PC-3 (cell line): ENCODE measurements around the gene CTNS. TPM values are rescaled to one million over a fixed set of nuclear protein-coding genes. Genes with fewer than 3 reads are reported as not detected.

Experiments
- ATAC-seq: fragments of 200-7000 bp; cut with Tn5 transposase; 2 replicates; pipeline ENCODE4 v1.9.1; 2020; ENCODE audit warnings: mild to moderate bottlenecking, moderate library complexity
- BruUV-seq: library from RNA; stranded (reverse); fragments of 400-500 nt; replicated peaks from 2 replicates; lab custom pipeline; 2021; lab: Mats Ljungman, UMichigan
- CTCF ChIA-PET: fragments of 300-600 bp; sonication (Branson Sonifier 250); formaldehyde crosslinking; loops from one replicate; lab custom pipeline; 2022; ENCODE audit warnings: antibody characterized with exemption; lab: Charles Lee
- POLR2A ChIA-PET: fragments of 300-600 bp; sonication (Branson Sonifier 250); formaldehyde crosslinking; loops from one replicate; lab custom pipeline; 2022; ENCODE audit warnings: antibody characterized with exemption; ENCODE audit not compliant: unreplicated experiment; lab: Charles Lee
- DNase-seq: peaks from one replicate; pipeline ENCODE4 v3.0.0-alpha.2; 2015
- H2AFZ ChIP-seq: fragments of 300-600 bp; sonication (generic); 2 replicates; pipeline ENCODE4 v1.6.0; 2016; ENCODE audit warnings: antibody characterized with exemption, low read length
- H3F3A ChIP-seq: fragments of 300-600 bp; sonication (generic); one replicate; pipeline ENCODE4 v1.6.0; 2017; ENCODE audit warnings: antibody characterized with exemption, low read length, control low read depth, mild to moderate bottlenecking; ENCODE audit not compliant: unreplicated experiment
- H3K27ac ChIP-seq: fragments of 300-600 bp; sonication (generic); 2 replicates; pipeline ENCODE4 v1.5.1; 2016; ENCODE audit warnings: mild to moderate bottlenecking, low read length
- H3K27me3 ChIP-seq: fragments of 300-600 bp; sonication (generic); 2 replicates; pipeline ENCODE4 v1.6.1; 2016; ENCODE audit warnings: low read length, mixed read lengths
- H3K36me3 ChIP-seq: fragments of 300-600 bp; sonication (generic); 2 replicates; pipeline ENCODE4 v1.6.1; 2016; ENCODE audit warnings: low read depth, mixed run types, low read length, mixed read lengths
- H3K4me1 ChIP-seq: fragments of 300-600 bp; sonication (generic); 2 replicates; pipeline ENCODE4 v1.5.1; 2016; ENCODE audit warnings: low read length; ENCODE audit not compliant: insufficient read depth
- H3K4me2 ChIP-seq: fragments of 300-600 bp; sonication (generic); 2 replicates; pipeline ENCODE4 v1.6.0; 2016; ENCODE audit warnings: low read length
- H3K4me3 ChIP-seq: fragments of 300-600 bp; sonication (generic); 2 replicates; pipeline ENCODE4 v1.5.1; 2016; ENCODE audit warnings: mild to moderate bottlenecking, low read length, mixed read lengths
- H3K79me2 ChIP-seq: fragments of 300-600 bp; sonication (generic); 2 replicates; pipeline ENCODE4 v1.6.1; 2017; ENCODE audit warnings: low read length, mixed read lengths
- H3K9ac ChIP-seq: fragments of 300-600 bp; sonication (generic); 2 replicates; pipeline ENCODE4 v1.6.0; 2016; ENCODE audit warnings: mild to moderate bottlenecking, low read length
- H3K9me2 ChIP-seq: fragments of 300-600 bp; sonication (generic); replicated peaks from 2 replicates; pipeline ENCODE4 v1.6.1; 2016; ENCODE audit warnings: mixed run types, low read length, mixed read lengths
- H3K9me3 ChIP-seq: fragments of 300-600 bp; sonication (generic); 2 replicates; pipeline ENCODE4 v1.6.1; 2016; ENCODE audit warnings: low read length, mixed read lengths
- H4K20me1 ChIP-seq: fragments of 300-600 bp; sonication (generic); 2 replicates; pipeline ENCODE4 v1.6.1; 2016; ENCODE audit warnings: low read length, mixed read lengths
- CTCF ChIP-seq: fragments of 300-600 bp; sonication (generic); conservative IDR thresholded peaks from 2 replicates; pipeline ENCODE4 v1.5.1; 2017; ENCODE audit warnings: antibody characterized with exemption, low read depth, mild to moderate bottlenecking, low read length
- EZH2 ChIP-seq: fragments of 300-600 bp; sonication (generic); IDR thresholded peaks from one replicate; pipeline ENCODE4 v1.6.1; 2017; ENCODE audit warnings: antibody characterized with exemption, mild to moderate bottlenecking, low read length; ENCODE audit not compliant: unreplicated experiment
- EZH2phosphoT487 ChIP-seq: fragments of 300-600 bp; sonication (generic); IDR thresholded peaks from 2 replicates; pipeline ENCODE4 v1.6.1; 2018; ENCODE audit warnings: mild to moderate bottlenecking, antibody characterized with exemption, low read length, borderline replicate concordance
- intact Hi-C: fragments of 100-400 bp; cut with micrococcal nuclease; formaldehyde crosslinking; loops from 2 replicates; pipeline ENCODE4 v1.9.0; 2023
- total RNA-seq: library from RNA; depleted of rRNA; stranded (reverse); fragments of >200 nt; gene quantifications from 2 replicates; pipeline ENCODE4 v1.2.3, GENCODE V29; 2014

Gene CTNS
- total RNA-seq, 1 experiment from 2014 or later: 10.2 TPM

GRCh38 chr17:3666516-3666915 lies 30.0 kb downstream of the CTNS start:
- no peaks in the 10 kb centered on the region for H3K27me3 ChIP-seq
- no peak for DNase-seq
- peaks cover 11% of the 10 kb centered on the region; the same call in 1 of the 2 replicates for H3K4me1 ChIP-seq
- no peak overlapping the region for H3K27ac ChIP-seq
- no peak overlapping the region for H2AFZ ChIP-seq
- ChIA-PET CTCF (no interaction called here), POLR2A (no interaction called here)
- no peaks in the 10 kb centered on the region for H3K36me3 ChIP-seq
- peak overlapping the region; percentile 99; the same call in 1 of the 2 replicates for H3K4me2 ChIP-seq
- TF ChIP-seq EZH2phosphoT487: no peak
- TF ChIP-seq CTCF: no peak
- TF ChIP-seq EZH2: no peak
- H4K20me1 ChIP-seq: peaks cover 13% of the 10 kb centered on the region; the same call in 1 of the 2 replicates
- BruUV-seq: no TSS peak
- no peaks in the 10 kb centered on the region for H3F3A ChIP-seq
- H3K9me3 ChIP-seq: no peaks in the 10 kb centered on the region
- ATAC-seq: no peak
- H3K79me2 ChIP-seq: peaks cover 47% of the 10 kb centered on the region
- no peaks in the 10 kb centered on the region for H3K9me2 ChIP-seq
- intact Hi-C loops: no loop called here
- no peak overlapping the region for H3K4me3 ChIP-seq
- H3K9ac ChIP-seq: no peak overlapping the region

GRCh38 chr17:3667366-3668278 lies 31.1 kb downstream of the CTNS start:
- DNase-seq: peak; percentile 82
- Histone ChIP-seq H3K27me3 (no peaks in the 10 kb centered on the region), H4K20me1 (peaks cover 13% of the 10 kb centered on the region; the same call in 1 of the 2 replicates), H3K9ac (peak overlapping the region; percentile 95), H2AFZ (peak overlapping the region; percentile 46), H3K9me3 (no peaks in the 10 kb centered on the region), H3K9me2 (no peaks in the 10 kb centered on the region), H3K4me3 (peak overlapping the region; percentile 99), H3K36me3 (no peaks in the 10 kb centered on the region), H3K27ac (peak overlapping the region; percentile 83), H3K79me2 (peaks cover 47% of the 10 kb centered on the region), H3K4me1 (peaks cover 11% of the 10 kb centered on the region; the same call in 1 of the 2 replicates), H3K4me2 (peak overlapping the region; percentile 99), H3F3A (no peaks in the 10 kb centered on the region)
- peak; percentile 71 for ATAC-seq
- ChIA-PET POLR2A (interaction anchor here (0.5 to 0.7 kb wide), 2 partner anchors 8 to 943 kb away, joined by 3 to 4 read pairs; no protein-coding TSS in a partner anchor), CTCF (interaction anchor here (1.0 kb wide), 1 partner anchor 32 kb away, joined by 3 read pairs; the partner anchor contains the start of gene SHPK)
- BruUV-seq: TSS peak; percentile 45
- no peak for TF ChIP-seq EZH2phosphoT487
- peak; percentile 16; the same call in 1 of the 2 replicates for TF ChIP-seq CTCF
- TF ChIP-seq EZH2: no peak
- intact Hi-C loops: loop anchor here (2.0 kb wide), 1 partner anchor 31 kb away; the partner anchor contains the start of genes CTNS and SHPK
